ENCODE measurements around the gene NOP9. TPM values are rescaled to one million over a fixed set of nuclear protein-coding genes. Genes with fewer than 3 reads are reported as not detected.

NOP9 gene, protein sequence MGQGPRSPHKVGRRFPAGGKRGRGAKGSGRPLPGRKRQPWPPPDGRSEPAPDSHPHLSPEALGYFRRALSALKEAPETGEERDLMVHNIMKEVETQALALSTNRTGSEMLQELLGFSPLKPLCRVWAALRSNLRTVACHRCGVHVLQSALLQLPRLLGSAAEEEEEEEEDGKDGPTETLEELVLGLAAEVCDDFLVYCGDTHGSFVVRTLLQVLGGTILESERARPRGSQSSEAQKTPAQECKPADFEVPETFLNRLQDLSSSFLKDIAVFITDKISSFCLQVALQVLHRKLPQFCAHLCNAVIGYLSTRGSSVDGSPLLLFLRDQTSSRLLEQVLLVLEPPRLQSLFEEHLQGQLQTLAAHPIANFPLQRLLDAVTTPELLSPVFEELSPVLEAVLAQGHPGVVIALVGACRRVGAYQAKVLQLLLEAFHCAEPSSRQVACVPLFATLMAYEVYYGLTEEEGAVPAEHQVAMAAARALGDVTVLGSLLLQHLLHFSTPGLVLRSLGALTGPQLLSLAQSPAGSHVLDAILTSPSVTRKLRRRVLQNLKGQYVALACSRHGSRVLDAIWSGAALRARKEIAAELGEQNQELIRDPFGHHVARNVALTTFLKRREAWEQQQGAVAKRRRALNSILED
- polyA plus RNA-seq (ENCODE audit: insufficient read depth in 1 of 5, insufficient read length in 5 of 5, low replicate concordance in 1 of 5) = 10 to 100 TPM; 21.3 to 26.7 (median 24.3) TPM
- long read RNA-seq, donor 1, full-length matches to known transcripts = 4 of 59 reads
- long read RNA-seq, donor 1, partial matches to known transcripts = 49 of 59 reads
- long read RNA-seq, donor 1, other reads (novel, unspliced or antisense) = 6 of 59 reads
- long read RNA-seq, donor 2, full-length matches to known transcripts = 4 of 4 reads
- long read RNA-seq, donor 2, partial matches to known transcripts = 0 of 4 reads
- long read RNA-seq, donor 2, other reads (novel, unspliced or antisense) = 0 of 4 reads
- long read RNA-seq, donor 3, full-length matches to known transcripts = 2 of 2 reads
- long read RNA-seq, donor 3, partial matches to known transcripts = 0 of 2 reads
- long read RNA-seq, donor 3, other reads (novel, unspliced or antisense) = 0 of 2 reads
- long read RNA-seq, donor 4, full-length matches to known transcripts = 1 of 1 reads
- long read RNA-seq, donor 4, partial matches to known transcripts = 0 of 1 reads
- long read RNA-seq, donor 4, other reads (novel, unspliced or antisense) = 0 of 1 reads
- long read RNA-seq, donor 5, full-length matches to known transcripts = 4 of 10 reads
- long read RNA-seq, donor 5, partial matches to known transcripts = 0 of 10 reads
- long read RNA-seq, donor 5, other reads (novel, unspliced or antisense) = 6 of 10 reads
- long read RNA-seq, donor 6, full-length matches to known transcripts = 2 of 37 reads
- long read RNA-seq, donor 6, partial matches to known transcripts = 35 of 37 reads
- long read RNA-seq, donor 6, other reads (novel, unspliced or antisense) = 0 of 37 reads
- long read RNA-seq, donor 7, full-length matches to known transcripts = 1 of 55 reads
- long read RNA-seq, donor 7, partial matches to known transcripts = 49 of 55 reads
- long read RNA-seq, donor 7, other reads (novel, unspliced or antisense) = 5 of 55 reads
- long read RNA-seq, donor 8, partial matches to known transcripts = 8 of 8 reads
- long read RNA-seq, donor 8, other reads (novel, unspliced or antisense) = 0 of 8 reads

- peak; percentile 89 for DNase-seq
These were observed at the start of gene NOP9, which contains the start of gene DHRS1 for GRCh38 chr14:24299255-24300191. TSS of gene NOP9 (plus strand) at chr14:24299850. CDS start at chr14:24299955, 105 bp downstream. TSS of gene DHRS1 (minus strand) at chr14:24299780. CDS start at chr14:24299106, 674 bp downstream.

- DNase-seq = no peak
These were observed 49.3 kb upstream of the NOP9 start for GRCh38 chr14:24250354-24250753.

DNA sequence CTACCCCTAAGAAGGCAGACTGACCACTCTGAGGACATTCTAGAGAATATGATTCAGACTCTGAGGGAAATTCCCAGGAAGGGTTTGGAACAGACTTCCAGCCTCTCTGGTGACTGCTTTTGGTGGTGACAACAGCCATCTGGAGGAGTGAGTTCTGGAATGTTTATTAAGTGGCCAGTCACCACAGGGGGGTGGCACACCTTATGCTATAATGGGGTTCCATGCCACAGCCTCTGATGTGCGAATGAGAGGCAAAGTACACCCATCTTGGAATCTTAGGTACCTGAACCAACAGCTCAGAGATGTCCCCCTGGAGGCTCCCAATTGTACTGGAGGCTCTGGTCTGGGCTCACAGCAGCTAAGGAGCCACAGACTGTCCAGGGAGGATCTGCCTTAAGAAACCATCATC lies 47.8 kb upstream of the NOP9 start:
- no peak for DNase-seq

DNA sequence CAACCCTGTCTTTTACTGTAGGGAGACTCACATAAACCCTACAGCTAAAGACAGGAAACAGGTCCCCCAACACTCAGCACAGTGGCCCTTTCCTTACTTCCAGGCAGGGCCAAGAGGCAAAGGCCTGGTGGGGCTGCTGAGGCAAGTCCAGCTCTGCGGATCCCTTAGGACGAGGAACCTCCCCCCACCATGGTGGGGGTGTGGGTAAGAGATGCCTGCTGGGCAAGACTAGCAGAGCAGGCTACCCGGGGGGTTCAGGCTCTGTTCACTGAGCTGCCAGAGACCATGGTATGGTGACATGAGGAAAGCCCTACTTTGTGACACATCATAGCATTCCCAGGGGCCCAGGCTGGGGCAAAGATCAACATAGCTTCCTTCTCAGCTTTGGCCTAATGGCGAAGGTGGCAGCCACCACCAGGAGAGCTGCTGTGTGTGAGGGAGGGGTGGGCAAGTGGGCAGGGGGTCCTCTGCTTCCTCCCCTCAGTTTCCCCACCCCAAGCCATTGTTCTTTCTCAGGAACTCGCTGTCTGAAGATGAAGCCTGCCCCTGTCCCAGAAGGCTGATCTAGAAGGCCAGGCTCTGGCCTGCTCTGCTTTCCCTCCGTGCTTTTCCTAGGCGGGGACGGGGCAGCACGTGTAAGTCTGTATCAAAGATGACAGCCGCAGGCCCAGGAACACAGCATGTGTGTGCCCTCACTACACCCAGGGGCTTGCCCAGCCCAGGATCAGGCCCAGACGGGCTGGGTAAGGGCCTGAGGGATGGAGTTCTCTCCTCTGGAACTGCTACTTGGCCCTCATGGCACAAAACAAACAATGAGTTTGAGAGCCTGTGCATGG lies 47.1 kb upstream of the NOP9 start:
- no peak for DNase-seq

DNA sequence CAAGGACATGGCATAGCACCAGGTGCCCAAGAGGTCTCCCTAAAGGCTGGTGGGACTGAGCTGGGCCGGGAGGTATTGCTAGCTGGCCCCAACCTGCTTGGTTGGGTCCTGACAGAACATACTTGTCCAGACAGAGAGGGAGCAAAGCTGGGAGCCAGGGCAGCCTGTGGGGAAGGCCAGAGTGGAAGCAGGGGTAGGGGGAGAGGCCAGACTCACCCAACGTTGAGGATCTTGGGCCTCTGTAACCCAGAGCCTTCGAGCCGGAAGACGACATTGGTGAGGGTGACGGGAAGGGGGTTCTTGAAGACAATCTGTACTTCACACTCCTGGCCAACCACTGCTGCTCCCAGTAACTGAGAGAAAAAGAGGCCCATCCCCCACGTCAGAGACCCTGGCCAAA lies 45.7 kb upstream of the NOP9 start:
- DNase-seq = no peak

- no peak for DNase-seq
These were observed 44.8 kb upstream of the NOP9 start for GRCh38 chr14:24254630-24255392.

DNA sequence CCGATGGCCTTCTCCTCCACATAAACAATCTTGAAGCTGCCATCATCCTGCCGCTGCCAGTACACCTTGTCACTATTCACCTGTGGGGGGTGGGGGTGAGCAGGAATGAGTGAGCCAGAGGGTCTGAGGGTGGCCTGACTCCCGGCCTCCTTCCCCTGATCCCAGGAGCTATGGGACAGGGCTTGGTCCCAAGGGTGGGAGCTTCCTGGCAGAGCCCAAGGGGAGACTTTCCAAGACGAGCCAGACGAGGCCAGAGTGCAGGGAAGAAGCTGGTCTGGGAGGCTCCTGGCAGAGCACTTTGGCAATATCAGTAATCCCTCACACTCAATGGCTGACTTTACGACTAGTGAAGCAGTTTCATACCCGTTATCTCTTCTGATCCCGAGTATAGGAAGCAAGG lies 44.2 kb upstream of the NOP9 start:
- DNase-seq = no peak

DNA sequence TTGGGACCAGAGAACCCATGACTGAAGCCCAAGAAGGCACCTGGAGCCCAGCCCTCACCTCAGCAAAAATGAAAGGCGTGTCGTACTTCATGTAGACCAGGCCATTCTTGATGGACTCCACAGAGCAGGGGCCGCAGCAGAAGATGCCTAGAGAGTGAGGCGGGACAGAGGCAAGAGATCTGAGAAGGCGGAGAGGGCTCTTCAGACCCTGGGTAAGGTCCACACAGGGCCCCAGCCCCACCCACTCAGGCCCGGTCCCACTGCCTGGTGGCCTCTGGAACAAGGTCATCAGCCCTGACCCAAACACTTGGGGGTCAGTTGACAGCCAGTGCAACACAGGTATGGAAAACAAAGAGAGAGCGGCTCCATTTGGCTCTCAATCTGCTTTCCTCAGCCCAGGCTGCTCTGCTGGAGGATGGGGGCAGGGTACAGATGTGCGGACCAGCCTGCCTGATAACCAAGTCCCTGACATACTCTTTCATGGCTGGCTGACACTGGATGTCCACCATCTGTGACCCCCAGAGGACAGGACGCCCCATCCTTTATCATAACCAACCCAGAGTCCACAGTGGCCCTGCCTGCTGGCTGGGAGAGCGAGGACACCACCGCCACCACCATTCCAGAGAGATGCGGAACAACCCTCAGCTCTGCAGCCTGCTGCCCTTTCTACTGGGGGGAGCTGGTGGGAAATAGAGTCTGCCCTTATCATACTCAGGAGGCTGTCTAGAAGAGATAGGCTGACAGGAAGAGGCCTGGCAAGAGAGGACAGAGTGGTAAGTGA lies 43.5 kb upstream of the NOP9 start:
- DNase-seq = no peak

GRCh38 chr14:24256960-24257359 lies 42.7 kb upstream of the NOP9 start:
- DNase-seq = no peak

DNA sequence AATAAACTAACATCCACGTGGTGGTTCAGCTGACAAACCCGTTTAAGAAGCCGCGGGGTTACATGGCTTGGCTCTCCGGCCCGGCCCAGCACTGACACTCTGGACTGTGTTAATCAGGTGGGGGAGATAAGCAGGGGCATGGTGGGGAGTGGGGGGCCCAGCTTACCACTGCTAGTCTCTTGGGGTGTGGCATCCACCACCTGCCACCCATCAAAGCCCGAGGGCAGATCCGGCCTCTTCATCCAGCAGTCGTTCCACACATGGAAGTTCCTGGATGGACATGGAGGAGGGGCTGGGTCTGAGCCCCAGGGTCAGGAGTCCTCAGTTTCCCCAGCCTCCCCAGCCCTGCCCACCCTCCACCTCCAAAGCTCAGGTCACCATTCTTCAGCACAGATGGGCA lies 41.5 kb upstream of the NOP9 start:
- no peak for DNase-seq

DNA sequence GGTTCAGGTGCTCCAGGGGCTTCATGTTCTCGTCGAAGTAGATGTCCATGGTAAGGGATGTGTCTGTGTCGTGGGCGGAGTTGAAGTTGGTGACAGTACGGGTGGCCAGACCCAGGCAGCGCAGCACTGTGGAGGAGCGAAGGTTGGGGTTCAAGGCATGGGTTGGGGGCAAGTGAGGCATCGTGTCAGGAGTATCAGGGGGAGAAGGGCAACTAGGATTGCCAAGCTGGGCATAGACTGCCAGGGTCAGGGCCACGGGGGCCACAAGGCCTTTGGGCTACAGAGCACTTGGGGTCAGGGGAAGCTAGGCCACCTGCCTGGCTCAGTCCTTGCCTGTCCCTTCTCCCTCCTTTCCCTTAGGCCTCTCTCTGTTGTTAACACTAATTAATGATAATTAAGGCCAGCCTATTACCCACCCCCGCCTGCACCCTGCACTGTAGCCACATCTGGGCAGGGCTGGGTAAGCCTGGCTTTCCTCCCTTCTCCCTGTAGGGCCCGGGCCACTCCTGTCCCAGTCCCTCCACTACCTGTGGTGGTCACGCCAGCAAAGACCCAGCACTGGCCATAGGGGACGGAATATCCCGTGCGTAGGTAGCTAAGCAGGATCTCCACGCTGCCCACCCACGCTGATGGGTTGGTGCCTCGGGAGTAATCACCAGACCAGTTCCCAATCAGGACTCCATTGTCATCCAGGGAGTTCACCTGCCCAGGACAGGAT lies 40.9 kb upstream of the NOP9 start:
- DNase-seq = no peak

DNA sequence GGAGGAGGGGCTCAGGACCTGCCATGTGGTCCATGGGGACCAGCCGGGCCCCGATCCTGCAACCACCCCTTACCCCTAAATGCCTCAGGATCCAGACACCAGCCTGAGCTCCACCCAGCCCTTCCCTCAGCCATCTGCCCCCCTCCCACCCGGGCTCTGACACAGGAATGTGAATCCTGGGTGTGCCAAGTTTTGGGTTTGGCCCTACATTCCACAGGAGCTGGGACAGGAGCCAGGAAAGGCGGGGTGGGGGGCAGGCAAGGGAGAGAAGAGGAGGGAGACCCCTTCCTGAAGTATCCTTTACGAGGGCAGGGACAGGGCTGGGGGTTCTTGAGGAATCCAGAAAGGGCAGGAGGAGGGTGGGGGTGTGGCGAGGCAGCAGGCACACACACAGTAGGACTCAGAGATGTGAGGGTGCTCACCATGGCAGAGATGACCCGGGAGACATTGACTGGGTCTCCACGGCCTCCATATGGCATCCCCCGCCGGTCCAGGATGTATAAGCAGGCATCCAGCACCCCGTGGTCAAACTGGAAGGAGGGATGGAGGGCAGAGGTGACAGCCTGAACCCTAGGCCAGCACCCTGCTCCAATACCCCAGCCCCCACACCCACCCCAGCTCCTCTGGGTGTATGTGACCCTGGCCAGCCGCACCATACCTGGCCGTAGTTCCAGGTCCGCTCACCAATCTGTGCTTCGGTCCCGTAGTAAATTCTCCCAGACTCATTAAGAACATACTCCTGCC lies 40.2 kb upstream of the NOP9 start:
- DNase-seq = peak in 1 of 2 donors; percentile 35

- DNase-seq = no peak
These were observed 39.4 kb upstream of the NOP9 start for GRCh38 chr14:24260026-24260779.

DNA sequence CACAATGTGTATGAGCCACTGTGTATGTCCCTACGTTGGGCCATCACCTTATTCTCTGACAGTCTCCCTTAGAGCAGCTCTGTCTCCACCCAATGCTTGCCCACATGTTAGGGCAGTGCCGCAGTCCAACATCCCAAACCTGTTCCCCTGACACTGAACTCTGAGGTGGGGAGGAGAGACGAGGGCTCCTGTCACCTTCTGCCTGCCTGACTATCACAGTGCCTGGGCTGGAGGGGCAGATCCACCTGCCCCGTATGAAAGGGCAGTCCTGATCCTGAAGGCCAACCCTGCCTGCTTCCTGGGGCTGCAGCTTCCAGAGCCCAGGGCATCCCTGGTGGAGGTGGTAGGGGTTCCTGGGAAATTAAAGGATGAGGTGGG lies 38.9 kb upstream of the NOP9 start:
- DNase-seq = no peak

All from right lung (tissue), 10 donors.